Neuronal stem cell (in vitro differentiated cells): Measurements from ENCODE around the gene MAPRE3.

Source experiments
- DNase-seq: peaks from one replicate; pipeline ENCODE4 v3.0.0-alpha.2; 2013; ENCODE audit warnings: low spot score
- H2AFZ ChIP-seq: one replicate; pipeline ENCODE4 v1.6.1; 2013; ENCODE audit warnings: mild to moderate bottlenecking, low read length, inconsistent platforms
- H2AK5ac ChIP-seq: 2 replicates; pipeline ENCODE4 v1.6.1; 2013; ENCODE audit warnings: low read depth, mild to moderate bottlenecking, inconsistent platforms, low read length, moderate library complexity, mixed read lengths
- H2BK120ac ChIP-seq: 2 replicates; pipeline ENCODE4 v1.6.1; 2013; ENCODE audit warnings: low read depth, mild to moderate bottlenecking, inconsistent platforms, low read length, moderate library complexity, mixed read lengths
- H2BK12ac ChIP-seq: one replicate; pipeline ENCODE4 v1.6.1; 2013; ENCODE audit warnings: low read length, inconsistent platforms
- H2BK15ac ChIP-seq: 2 replicates; pipeline ENCODE4 v1.6.1; 2013; ENCODE audit warnings: mild to moderate bottlenecking, low read length, inconsistent platforms, mixed read lengths
- H2BK5ac ChIP-seq: one replicate; pipeline ENCODE4 v1.6.1; 2013; ENCODE audit warnings: inconsistent platforms, mild to moderate bottlenecking, low read length, moderate library complexity
- H3K14ac ChIP-seq: one replicate; pipeline ENCODE4 v1.6.1; 2013; ENCODE audit warnings: low read length, inconsistent platforms
- H3K18ac ChIP-seq: 2 replicates; pipeline ENCODE4 v1.6.1; 2013; ENCODE audit warnings: low read length, inconsistent platforms
- H3K23ac ChIP-seq: 2 replicates; pipeline ENCODE4 v1.6.1; 2013; ENCODE audit warnings: low read depth, mild to moderate bottlenecking, mixed read lengths, low read length, inconsistent platforms; ENCODE audit not compliant: poor library complexity
- H3K27ac ChIP-seq: replicated peaks from 3 replicates; pipeline ENCODE4 v1.5.1; 2013; ENCODE audit warnings: low read length, inconsistent platforms
- H3K27me3 ChIP-seq, 3 experiments: 2 replicates each; pipeline ENCODE4 v1.6.1; 2013; ENCODE audit warnings: low read length in 3 of 3, mild to moderate bottlenecking in 2 of 3, inconsistent platforms in 1 of 3, low read depth in 1 of 3, mixed read lengths in 1 of 3, moderate library complexity in 1 of 3; ENCODE audit not compliant: control insufficient read depth in 3 of 3, insufficient read depth in 3 of 3
- H3K36me3 ChIP-seq, 2 donors: replicated peaks in 1 of 2; 2 replicates each; pipeline ENCODE4 v1.6.1; 2013; ENCODE audit warnings: low read length in 2 of 2; ENCODE audit not compliant: control insufficient read depth in 2 of 2, insufficient read depth in 2 of 2
- H3K4ac ChIP-seq: 2 replicates; pipeline ENCODE4 v1.6.1; 2013; ENCODE audit warnings: inconsistent platforms, mild to moderate bottlenecking, low read length, moderate library complexity
- H3K4me1 ChIP-seq, 2 donors: 1 replicate in 1 of 2; 2 replicates in 1 of 2; pipeline ENCODE4 v1.6.1; 2013; ENCODE audit warnings: low read length in 2 of 2, low read depth in 1 of 2; ENCODE audit not compliant: control insufficient read depth in 2 of 2, insufficient read depth in 1 of 2
- H3K4me2 ChIP-seq: one replicate; pipeline ENCODE4 v1.6.1; 2013; ENCODE audit warnings: mild to moderate bottlenecking, low read length, inconsistent platforms; ENCODE audit not compliant: insufficient read depth, poor library complexity, severe bottlenecking
- H3K4me3 ChIP-seq, 2 donors: 2 replicates each; pipeline ENCODE4 v1.5.1; 2013; ENCODE audit warnings: low read length in 2 of 2, mild to moderate bottlenecking in 2 of 2, inconsistent platforms in 1 of 2, moderate library complexity in 1 of 2
- H3K79me1 ChIP-seq: one replicate; pipeline ENCODE4 v1.6.1; 2013; ENCODE audit warnings: low read depth, mild to moderate bottlenecking, inconsistent platforms, low read length, moderate library complexity
- H3K9ac ChIP-seq: one replicate; pipeline ENCODE4 v1.6.1; 2013; ENCODE audit warnings: mild to moderate bottlenecking, low read depth, low read length, inconsistent platforms; ENCODE audit not compliant: poor library complexity
- H3K9me3 ChIP-seq, 2 donors: replicated peaks in 1 of 2; 2 replicates each; pipeline versions ENCODE3 to v1.6.1; 2013; ENCODE audit warnings: low read length in 2 of 2, mild to moderate bottlenecking in 2 of 2, inconsistent platforms in 1 of 2, low read depth in 1 of 2, mixed read lengths in 1 of 2, moderate library complexity in 1 of 2; ENCODE audit not compliant: control insufficient read depth in 2 of 2, insufficient read depth in 1 of 2
- H4K8ac ChIP-seq: one replicate; pipeline ENCODE4 v1.6.1; 2013; ENCODE audit warnings: low read depth, mild to moderate bottlenecking, inconsistent platforms, low read length, moderate library complexity
- H4K91ac ChIP-seq: one replicate; pipeline ENCODE4 v1.6.1; 2013; ENCODE audit warnings: low read length, low read depth, mild to moderate bottlenecking, inconsistent platforms; ENCODE audit not compliant: poor library complexity
- WGBS, 2 donors: extraction: QIAGEN DNeasy Blood & Tissue Kit; methylation state at CpG; one replicate each; pipeline ENCODE4 v1.1.7; 2013; ENCODE audit warnings: missing lambda C conversion rate in 2 of 2, mixed read lengths in 1 of 2; ENCODE audit not compliant: insufficient read length in 2 of 2, insufficient replicate concordance in 1 of 2; ENCODE audit errors: extremely low coverage in 2 of 2; 5-methylcytosine and 5-hydroxymethylcytosine counted together

The MAPRE3 gene

DNA sequence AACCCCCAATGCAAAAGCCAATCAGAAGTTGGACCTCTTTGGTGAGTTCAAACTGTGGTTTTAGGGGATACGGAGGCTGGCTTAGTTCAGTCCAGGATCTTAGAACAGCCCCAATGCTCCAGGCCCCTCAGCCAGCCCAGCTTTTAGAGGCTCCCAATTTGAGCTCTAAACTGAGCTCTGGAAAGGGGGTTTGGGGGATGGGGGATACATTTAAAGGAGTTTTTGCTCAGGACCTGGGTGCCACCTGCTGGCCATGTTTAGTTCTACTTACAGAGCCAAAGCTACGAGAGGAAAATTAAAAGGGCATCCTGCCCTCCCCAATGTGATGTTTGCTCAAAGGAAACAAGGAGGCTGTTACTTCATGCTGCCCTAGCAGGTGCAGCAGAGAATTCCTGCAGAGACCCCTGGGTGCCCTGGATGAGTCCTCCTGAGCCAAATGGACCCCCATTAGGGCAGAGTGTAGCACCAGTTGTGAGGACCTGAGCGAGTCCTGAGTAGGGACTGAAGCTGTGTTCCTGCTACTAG is 46.4 kb downstream of the MAPRE3 start:
- H3K18ac ChIP-seq, result no peak overlapping the region
- no peak overlapping the region for H3K4me2 ChIP-seq
- WGBS, 2 donors, result no CpG with 5 or more reads among the region's 3 CpGs
- no peak overlapping the region for H4K8ac ChIP-seq
- no peak overlapping the region for H2AK5ac ChIP-seq
- H3K4ac ChIP-seq, result no peak overlapping the region
- H3K4me3 ChIP-seq, result no peak overlapping the region
- H2AFZ ChIP-seq, result no peak overlapping the region
- H2BK120ac ChIP-seq, result no peak overlapping the region
- H2BK15ac ChIP-seq, result no peak overlapping the region
- no peak overlapping the region for H3K23ac ChIP-seq
- peaks cover 4 to 7% of the 10 kb centered on the region in 2 donors for H3K9me3 ChIP-seq
- H2BK12ac ChIP-seq, result no peak overlapping the region
- H3K27me3 ChIP-seq, result no peaks in the 10 kb centered on the region
- H2BK5ac ChIP-seq, result no peak overlapping the region
- H3K4me1 ChIP-seq, result peaks cover 0 to 18% of the 10 kb centered on the region in 2 donors
- H3K14ac ChIP-seq, result no peak overlapping the region
- peaks cover 5 to 10% of the 10 kb centered on the region in 2 donors for H3K36me3 ChIP-seq
- peak overlapping the region; percentile 18 for H3K9ac ChIP-seq
- no peaks in the 10 kb centered on the region for H3K79me1 ChIP-seq
- no peak overlapping the region for H4K91ac ChIP-seq
- H3K27ac ChIP-seq, result no peak overlapping the region
- DNase-seq, result peak; percentile 48

DNA sequence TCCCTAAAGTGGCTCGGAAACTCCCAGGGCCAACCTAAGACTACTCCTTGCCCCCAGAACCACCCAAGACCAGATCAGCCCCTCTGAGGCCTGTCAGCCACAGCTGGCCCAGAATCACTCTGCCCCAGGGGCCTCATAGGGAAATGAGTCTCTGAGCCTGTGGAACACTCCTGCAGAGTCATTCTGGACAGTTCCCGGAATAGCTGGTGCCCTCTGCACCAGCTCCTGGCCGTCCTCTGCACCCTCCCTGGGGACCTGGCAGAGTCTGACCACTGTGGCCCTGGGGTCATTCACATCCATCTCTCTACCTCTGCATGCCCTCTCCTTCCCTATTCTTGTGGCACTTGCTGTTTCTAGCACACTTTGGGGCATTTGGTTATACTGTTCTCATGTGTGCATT is 47.7 kb downstream of the MAPRE3 start:
- peaks cover 3 to 4% of the 10 kb centered on the region in 2 donors for H3K9me3 ChIP-seq
- no peak overlapping the region for H3K4me2 ChIP-seq
- no peak overlapping the region for H3K23ac ChIP-seq
- peaks cover under 1% of the 10 kb centered on the region for H3K79me1 ChIP-seq
- no peaks in the 10 kb centered on the region for H3K27me3 ChIP-seq
- no peak overlapping the region for H3K9ac ChIP-seq
- WGBS, 2 donors, result no CpG with 5 or more reads among the region's 3 CpGs
- H3K18ac ChIP-seq, result no peak overlapping the region
- H3K36me3 ChIP-seq, result peaks cover 13 to 21% of the 10 kb centered on the region in 2 donors
- no peak overlapping the region for H2BK15ac ChIP-seq
- no peak for DNase-seq
- no peak overlapping the region for H2BK12ac ChIP-seq
- H3K14ac ChIP-seq, result no peak overlapping the region
- peaks cover 0 to 18% of the 10 kb centered on the region in 2 donors for H3K4me1 ChIP-seq
- H3K4me3 ChIP-seq, result no peak overlapping the region
- H2AK5ac ChIP-seq, result no peak overlapping the region
- no peak overlapping the region for H2BK5ac ChIP-seq
- no peak overlapping the region for H3K27ac ChIP-seq
- no peak overlapping the region for H2AFZ ChIP-seq
- no peak overlapping the region for H2BK120ac ChIP-seq
- H4K91ac ChIP-seq, result no peak overlapping the region
- H3K4ac ChIP-seq, result no peak overlapping the region
- H4K8ac ChIP-seq, result no peak overlapping the region

GRCh38 chr2:27019459-27019858 is 49.0 kb downstream of the MAPRE3 start:
- peaks cover 12 to 23% of the 10 kb centered on the region in 2 donors for H3K36me3 ChIP-seq
- no peak overlapping the region for H2AK5ac ChIP-seq
- no peak overlapping the region for H3K27ac ChIP-seq
- H3K27me3 ChIP-seq, result no peaks in the 10 kb centered on the region
- peaks cover 1 to 18% of the 10 kb centered on the region in 2 donors for H3K4me1 ChIP-seq
- H3K79me1 ChIP-seq, result peaks cover 4% of the 10 kb centered on the region
- no peaks in the 10 kb centered on the region for H3K9me3 ChIP-seq
- no peak overlapping the region for H3K18ac ChIP-seq
- no peak overlapping the region for H3K14ac ChIP-seq
- no peak overlapping the region for H2BK15ac ChIP-seq
- H2AFZ ChIP-seq, result no peak overlapping the region
- no peak overlapping the region for H3K9ac ChIP-seq
- H3K4me2 ChIP-seq, result no peak overlapping the region
- H4K91ac ChIP-seq, result no peak overlapping the region
- no peak overlapping the region for H3K4ac ChIP-seq
- no peak overlapping the region for H2BK12ac ChIP-seq
- no peak for DNase-seq
- no peak overlapping the region for H3K23ac ChIP-seq
- H2BK5ac ChIP-seq, result no peak overlapping the region
- no CpG with 5 or more reads among the region's 9 CpGs for WGBS, 2 donors
- H2BK120ac ChIP-seq, result no peak overlapping the region
- no peak overlapping the region for H3K4me3 ChIP-seq
- H4K8ac ChIP-seq, result no peak overlapping the region

- Histone ChIP-seq H3K36me3 (peaks cover 10 to 25% of the 10 kb centered on the region in 2 donors), H2BK15ac (no peak overlapping the region), H3K4me2 (no peak overlapping the region), H3K27ac (no peak overlapping the region), H3K18ac (no peak overlapping the region), H3K14ac (no peak overlapping the region), H3K9ac (no peak overlapping the region), H2BK120ac (no peak overlapping the region), H4K91ac (no peak overlapping the region), H3K4me3 (no peak overlapping the region), H4K8ac (no peak overlapping the region), H2BK12ac (no peak overlapping the region), H3K79me1 (peaks cover 4% of the 10 kb centered on the region), H3K27me3 (no peaks in the 10 kb centered on the region), H3K4me1 (peaks cover 1 to 18% of the 10 kb centered on the region in 2 donors), H3K23ac (no peak overlapping the region), H2AK5ac (no peak overlapping the region), H2BK5ac (no peak overlapping the region), H3K9me3 (no peaks in the 10 kb centered on the region), H2AFZ (no peak overlapping the region), H3K4ac (no peak overlapping the region)
- WGBS, 2 donors, result no CpG with 5 or more reads among the region's 9 CpGs
- DNase-seq, result no peak
Observed at GRCh38 chr2:27019931-27020855, 49.8 kb downstream of the MAPRE3 start.
